Activated T-cell treated with anti-CD3 and anti-CD28 coated beads for 4 hours (primary cell): ENCODE measurements around the gene TSPAN13.

Experiments
- DNase-seq: peaks from one replicate; pipeline ENCODE4 v3.0.0-alpha.2; 2020

Gene TSPAN13

GRCh38 chr7:16816824-16817223 lies 63.3 kb downstream of the TSPAN13 start:
- DNase-seq, result no peak

GRCh38 chr7:16817536-16817935 lies 64.0 kb downstream of the TSPAN13 start:
- DNase-seq, result no peak

GRCh38 chr7:16818732-16819131 lies 65.2 kb downstream of the TSPAN13 start:
- no peak for DNase-seq

- no peak for DNase-seq
Observed at GRCh38 chr7:16822029-16822428, 68.5 kb downstream of the TSPAN13 start.

- DNase-seq, result no peak
Observed at GRCh38 chr7:16826060-16826459, 72.5 kb downstream of the TSPAN13 start.

- DNase-seq, result no peak
Observed at GRCh38 chr7:16833373-16833772, 79.8 kb downstream of the TSPAN13 start.
